Mesodermal cell (in vitro differentiated cells): Measurements from ENCODE around the gene COL17A1. TPM values are rescaled to one million over a fixed set of nuclear protein-coding genes. Genes with fewer than 3 reads are reported as not detected.

Source experiments
- H3K27ac ChIP-seq: 2 replicates; pipeline ENCODE4 v1.7.0; 2013; ENCODE audit warnings: mild to moderate bottlenecking, low read depth, low read length, moderate library complexity; ENCODE audit not compliant: severe bottlenecking
- H3K36me3 ChIP-seq: 2 replicates; pipeline ENCODE4 v1.7.1; 2013; ENCODE audit warnings: mild to moderate bottlenecking, low read length, moderate library complexity; ENCODE audit not compliant: control insufficient read depth, insufficient read depth
- H3K4me1 ChIP-seq: one replicate; pipeline ENCODE4 v1.7.1; 2013; ENCODE audit warnings: mild to moderate bottlenecking, low read length; ENCODE audit not compliant: insufficient read depth, control insufficient read depth, poor library complexity, severe bottlenecking
- H3K4me3 ChIP-seq: 2 replicates; pipeline ENCODE4 v1.7.0; 2013; ENCODE audit warnings: low read length, control low read depth, mild to moderate bottlenecking; ENCODE audit not compliant: insufficient read depth, poor library complexity, severe bottlenecking; ENCODE audit errors: extremely low read depth
- H3K9me3 ChIP-seq: 2 replicates; pipeline ENCODE4 v1.7.1; 2013; ENCODE audit warnings: mild to moderate bottlenecking, low read length, moderate library complexity; ENCODE audit not compliant: control insufficient read depth
- WGBS, 2 experiments: methylation state at CpG; one replicate each; pipeline ENCODE4 v1.1.5; 2013; ENCODE audit warnings: missing lambda C conversion rate in 2 of 2; ENCODE audit not compliant: insufficient coverage in 2 of 2; 5-methylcytosine and 5-hydroxymethylcytosine counted together
- polyA plus RNA-seq, 2 experiments: library from polyadenylated mRNA; stranded (reverse); fragments of 50-300 nt; gene quantifications; one replicate each; pipeline ENCODE4 v1.2.3, GENCODE V29; 2013

Gene COL17A1
- 0.15 TPM for polyA plus RNA-seq (2013, experiment 1 of 2)
- 0.15 TPM for polyA plus RNA-seq (2013, experiment 2 of 2)

- Histone ChIP-seq H3K9me3 (no peaks in the 10 kb centered on the region), H3K4me1 (no peaks in the 10 kb centered on the region), H3K27ac (no peak within 1 kb of the TSS), H3K36me3 (no peaks in the 10 kb centered on the region), H3K4me3 (no peak within 1 kb of the TSS)
- 80 to 90% methylated on average over 1 to 3 of the region's 3 CpGs for WGBS, 2 experiments
Observed at GRCh38 chr10:104085801-104086400, at the start of gene COL17A1. COL17A1 (minus strand) TSS chr10:104085880; CDS start chr10:104080673, 5,207 bp downstream.

- peaks cover 6% of the 10 kb centered on the region for H3K36me3 ChIP-seq
- no peak overlapping the region for H3K4me3 ChIP-seq
- H3K27ac ChIP-seq, result no peak overlapping the region
- no CpG with 5 or more reads among the region's 3 CpGs for WGBS, 2 experiments
- no peaks in the 10 kb centered on the region for H3K4me1 ChIP-seq
- no peaks in the 10 kb centered on the region for H3K9me3 ChIP-seq
Observed at GRCh38 chr10:104130041-104130440, 44.4 kb upstream of the COL17A1 start.

- Histone ChIP-seq H3K36me3 (peaks cover 11% of the 10 kb centered on the region), H3K4me3 (no peak overlapping the region), H3K9me3 (no peaks in the 10 kb centered on the region), H3K27ac (no peak overlapping the region), H3K4me1 (no peaks in the 10 kb centered on the region)
- 89 to 100% methylated on average over 1 of the region's 2 CpGs for WGBS, 2 experiments
Observed at GRCh38 chr10:104128214-104128613, 42.5 kb upstream of the COL17A1 start.

GRCh38 chr10:104127411-104127810 lies 41.7 kb upstream of the COL17A1 start:
- 88 to 90% methylated on average over 1 of the region's 2 CpGs for WGBS, 2 experiments
- Histone ChIP-seq H3K36me3 (peaks cover 11% of the 10 kb centered on the region), H3K4me1 (no peaks in the 10 kb centered on the region), H3K4me3 (no peak overlapping the region), H3K27ac (no peak overlapping the region), H3K9me3 (no peaks in the 10 kb centered on the region)

- WGBS, 2 experiments, result no CpG with 5 or more reads among the region's 1 CpG
- Histone ChIP-seq H3K4me3 (no peak overlapping the region), H3K27ac (no peak overlapping the region), H3K36me3 (peaks cover 11% of the 10 kb centered on the region), H3K4me1 (peaks cover 11% of the 10 kb centered on the region), H3K9me3 (no peaks in the 10 kb centered on the region)
Observed at GRCh38 chr10:104123397-104123796, 37.7 kb upstream of the COL17A1 start.

GRCh38 chr10:104122225-104123107 lies 36.8 kb upstream of the COL17A1 start:
- Histone ChIP-seq H3K36me3 (peaks cover 11% of the 10 kb centered on the region), H3K4me3 (peak overlapping the region; percentile 74), H3K9me3 (no peaks in the 10 kb centered on the region), H3K27ac (peak overlapping the region; percentile 73), H3K4me1 (peaks cover 11% of the 10 kb centered on the region)
- 0 to 10% methylated on average over 12 to 18 of the region's 23 CpGs for WGBS, 2 experiments

- peaks cover 11% of the 10 kb centered on the region for H3K36me3 ChIP-seq
- no peaks in the 10 kb centered on the region for H3K9me3 ChIP-seq
- peak within 1 kb of the TSS; percentile 100 for H3K27ac ChIP-seq
- peak within 1 kb of the TSS; percentile 74 for H3K4me3 ChIP-seq
- H3K4me1 ChIP-seq, result peaks cover 11% of the 10 kb centered on the region
- 0 to 1% methylated on average over 56 to 62 of the region's 67 CpGs for WGBS, 2 experiments
Observed at GRCh38 chr10:104121485-104122224, 36.0 kb upstream of the COL17A1 start, which contains the start of gene SFR1. SFR1 (plus strand) TSS chr10:104122171; CDS start chr10:104122184, 13 bp downstream.

GRCh38 chr10:104120903-104121484 lies 35.3 kb upstream of the COL17A1 start:
- no peaks in the 10 kb centered on the region for H3K9me3 ChIP-seq
- H3K27ac ChIP-seq, result peak overlapping the region; percentile 100
- peaks cover 11% of the 10 kb centered on the region for H3K36me3 ChIP-seq
- H3K4me1 ChIP-seq, result peaks cover 11% of the 10 kb centered on the region
- 3 to 4% methylated on average over 15 to 19 of the region's 28 CpGs for WGBS, 2 experiments
- peak overlapping the region; percentile 74 for H3K4me3 ChIP-seq

- 100% methylated on average over 2 of the region's 2 CpGs; no CpG with 5 or more reads in 1 of the 2 experiments for WGBS, 2 experiments
- H3K27ac ChIP-seq, result peak overlapping the region; percentile 100
Observed at GRCh38 chr10:104120512-104120902, 34.8 kb upstream of the COL17A1 start.

GRCh38 chr10:104119996-104120395 lies 34.3 kb upstream of the COL17A1 start:
- peaks cover 4% of the 10 kb centered on the region for H3K36me3 ChIP-seq
- H3K9me3 ChIP-seq, result no peaks in the 10 kb centered on the region
- H3K27ac ChIP-seq, result peak overlapping the region; percentile 100
- H3K4me1 ChIP-seq, result peaks cover 11% of the 10 kb centered on the region
- WGBS, 2 experiments, result 90 to 93% methylated on average over 3 of the region's 3 CpGs
- H3K4me3 ChIP-seq, result peak overlapping the region; percentile 74

More at GRCh38 chr10:104120512-104120902, 34.8 kb upstream of the COL17A1 start:
- Histone ChIP-seq H3K4me1 (peaks cover 11% of the 10 kb centered on the region), H3K4me3 (peak overlapping the region; percentile 74), H3K36me3 (peaks cover 7% of the 10 kb centered on the region), H3K9me3 (no peaks in the 10 kb centered on the region)
